ENCODE measurements around the gene PKD1. TPM values are rescaled to one million over a fixed set of nuclear protein-coding genes. Genes with fewer than 3 reads are reported as not detected.

Gene PKD1
- total RNA-seq, 4 donors from 2014 or later: 168 to 376 (median 339) TPM

DNA sequence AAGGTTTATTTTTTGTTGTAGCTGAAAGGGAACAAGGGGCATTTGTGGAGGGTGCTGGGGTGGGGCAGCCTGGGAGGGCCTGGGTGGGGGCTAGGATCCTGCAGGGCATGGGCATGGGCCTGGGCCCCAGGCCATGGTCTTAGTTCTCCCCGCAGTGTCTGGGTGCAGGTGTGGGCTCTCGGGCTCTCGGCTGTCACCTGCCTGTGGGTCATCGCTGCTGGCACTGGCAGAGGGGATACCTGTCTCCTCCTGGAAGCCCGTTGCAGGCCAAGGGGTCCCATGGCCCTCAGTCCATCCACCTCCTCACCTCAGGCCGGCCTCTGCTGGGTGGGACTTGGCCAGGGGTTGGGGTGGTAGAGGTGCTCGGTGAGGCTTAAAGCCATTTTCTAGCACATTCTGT lies 57.6 kb downstream of the PKD1 start:
- ATAC-seq (no peak), DNase-seq (no peak)
- Histone ChIP-seq H3K4me1 (no peaks in the 10 kb centered on the region), H3K27me3 (no peaks in the 10 kb centered on the region), H3K4me3 (no peak overlapping the region), H3K27ac (no peak overlapping the region), H3K36me3 (peaks cover 0 to 80% of the 10 kb centered on the region in 2 donors), H3K9me3 (no peaks in the 10 kb centered on the region)
- TF ChIP-seq, protein P1, sequence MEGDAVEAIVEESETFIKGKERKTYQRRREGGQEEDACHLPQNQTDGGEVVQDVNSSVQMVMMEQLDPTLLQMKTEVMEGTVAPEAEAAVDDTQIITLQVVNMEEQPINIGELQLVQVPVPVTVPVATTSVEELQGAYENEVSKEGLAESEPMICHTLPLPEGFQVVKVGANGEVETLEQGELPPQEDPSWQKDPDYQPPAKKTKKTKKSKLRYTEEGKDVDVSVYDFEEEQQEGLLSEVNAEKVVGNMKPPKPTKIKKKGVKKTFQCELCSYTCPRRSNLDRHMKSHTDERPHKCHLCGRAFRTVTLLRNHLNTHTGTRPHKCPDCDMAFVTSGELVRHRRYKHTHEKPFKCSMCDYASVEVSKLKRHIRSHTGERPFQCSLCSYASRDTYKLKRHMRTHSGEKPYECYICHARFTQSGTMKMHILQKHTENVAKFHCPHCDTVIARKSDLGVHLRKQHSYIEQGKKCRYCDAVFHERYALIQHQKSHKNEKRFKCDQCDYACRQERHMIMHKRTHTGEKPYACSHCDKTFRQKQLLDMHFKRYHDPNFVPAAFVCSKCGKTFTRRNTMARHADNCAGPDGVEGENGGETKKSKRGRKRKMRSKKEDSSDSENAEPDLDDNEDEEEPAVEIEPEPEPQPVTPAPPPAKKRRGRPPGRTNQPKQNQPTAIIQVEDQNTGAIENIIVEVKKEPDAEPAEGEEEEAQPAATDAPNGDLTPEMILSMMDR (IDR thresholded peaks at IDR 0.05 in 4 of 5, conservative IDR thresholded peaks at IDR 0.05 in 1 of 5): no peak
- TF ChIP-seq POLR2A (IDR thresholded peaks at IDR 0.05): no peak
- in situ Hi-C loops (cut with MboI; ENCODE audit: low sequenced_read_pairs in 4 of 4): no loop called here
- intact Hi-C loops (cut with DNase I; ENCODE audit: low total_unique reads): no loop called here

DNA sequence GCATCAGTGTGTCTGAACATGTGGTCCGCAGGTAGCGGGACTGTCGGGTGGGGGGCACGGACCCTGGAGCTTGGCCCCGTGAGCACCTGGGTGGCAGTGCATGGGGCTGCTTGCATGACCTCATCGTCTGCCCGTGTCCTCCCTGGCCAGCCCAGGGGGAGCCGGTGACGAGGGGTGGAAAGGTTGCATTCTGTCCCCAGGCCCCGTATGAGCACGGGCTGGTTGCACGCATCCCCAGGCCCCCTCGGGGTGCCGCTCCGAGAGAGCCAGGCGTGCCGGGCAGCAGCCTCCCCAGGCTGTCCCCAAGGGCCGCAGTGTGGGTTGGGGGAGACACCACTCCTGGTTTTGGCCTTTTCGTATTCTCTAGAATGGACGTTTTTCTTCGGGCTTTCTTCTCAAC lies 58.0 kb downstream of the PKD1 start:
- no peaks in the 10 kb centered on the region for H3K9me3 ChIP-seq
- H3K36me3 ChIP-seq: peaks cover 0 to 81% of the 10 kb centered on the region in 2 donors
- ATAC-seq: no peak
- in situ Hi-C loops (cut with MboI; ENCODE audit: low sequenced_read_pairs in 4 of 4) (no loop called here), intact Hi-C loops (cut with DNase I; ENCODE audit: low total_unique reads) (no loop called here)
- H3K27me3 ChIP-seq: no peaks in the 10 kb centered on the region
- H3K27ac ChIP-seq: no peak overlapping the region
- H3K4me3 ChIP-seq: no peak overlapping the region
- TF ChIP-seq, protein P1 (IDR thresholded peaks at IDR 0.05 in 4 of 5, conservative IDR thresholded peaks at IDR 0.05 in 1 of 5): no peak
- TF ChIP-seq POLR2A (IDR thresholded peaks at IDR 0.05): no peak
- no peaks in the 10 kb centered on the region for H3K4me1 ChIP-seq
- no peak for DNase-seq

DNA sequence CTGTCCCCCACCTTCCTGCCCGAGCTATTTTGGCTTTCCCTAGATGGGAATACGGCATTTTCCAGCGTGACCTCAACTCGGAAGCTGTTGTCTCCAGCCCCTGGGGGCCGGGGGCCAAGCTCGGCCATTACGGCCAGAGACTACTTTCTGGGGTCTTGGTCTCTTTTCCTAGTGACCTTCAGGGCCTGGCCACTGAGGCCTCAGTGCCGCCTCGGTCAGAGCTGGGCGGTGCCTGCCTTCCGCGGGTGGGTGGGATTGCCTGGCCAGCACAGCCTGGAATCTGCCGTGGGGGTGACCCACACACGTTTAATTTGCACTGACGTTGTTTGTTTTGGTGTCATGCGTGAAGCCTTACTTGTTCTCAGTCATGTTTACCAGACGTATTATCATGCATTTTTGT lies 58.7 kb downstream of the PKD1 start:
- TF ChIP-seq, protein P1 (IDR thresholded peaks at IDR 0.05 in 4 of 5, conservative IDR thresholded peaks at IDR 0.05 in 1 of 5): no peak
- TF ChIP-seq POLR2A (IDR thresholded peaks at IDR 0.05): no peak
- no peak for ATAC-seq
- Histone ChIP-seq H3K4me3 (no peak overlapping the region), H3K27me3 (no peaks in the 10 kb centered on the region), H3K9me3 (no peaks in the 10 kb centered on the region), H3K4me1 (no peaks in the 10 kb centered on the region), H3K27ac (no peak overlapping the region), H3K36me3 (peaks cover 0 to 81% of the 10 kb centered on the region in 2 donors)
- intact Hi-C loops (cut with DNase I; ENCODE audit: low total_unique reads): no loop called here
- in situ Hi-C loops (cut with MboI; ENCODE audit: low sequenced_read_pairs in 4 of 4): no loop called here
- no peak for DNase-seq

DNA sequence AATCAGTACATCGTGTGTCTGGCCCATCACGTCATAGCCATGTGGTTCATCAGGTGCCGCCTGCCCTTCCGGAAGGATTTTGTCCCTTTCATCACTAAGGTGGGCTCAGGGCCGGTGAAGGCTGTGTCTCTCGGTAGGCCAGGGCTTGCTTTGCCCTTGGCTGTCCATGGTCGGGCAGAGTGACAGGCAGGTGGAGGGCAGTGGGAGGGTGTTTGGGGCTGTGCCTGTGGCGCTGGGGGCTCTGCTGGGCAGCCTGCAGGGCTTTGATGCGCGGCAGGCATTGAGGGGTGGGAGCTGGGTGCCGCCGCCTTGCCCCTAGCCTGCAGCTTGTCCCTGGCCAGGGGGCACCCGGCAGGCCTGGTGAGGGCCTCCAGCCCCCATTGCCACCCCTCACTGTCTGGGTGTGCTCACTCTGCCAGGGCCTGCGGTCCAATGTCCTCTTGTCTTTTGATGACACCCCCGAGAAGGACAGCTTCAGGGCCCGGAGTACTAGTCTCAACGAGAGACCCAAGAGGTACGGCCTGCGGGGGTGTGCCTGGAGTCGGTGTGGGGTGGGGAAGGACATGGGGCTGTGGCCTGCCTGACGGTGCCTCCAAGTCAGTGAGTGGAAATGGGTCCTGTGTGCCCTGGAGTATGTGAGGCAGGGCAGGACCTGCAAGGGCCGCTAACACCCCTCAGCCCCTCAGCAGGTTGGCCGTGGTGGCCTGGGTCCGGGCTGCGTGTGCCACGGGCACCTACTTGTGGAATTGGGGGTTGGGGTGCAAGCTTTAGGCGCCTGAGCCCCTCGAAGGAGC lies 59.4 kb downstream of the PKD1 start:
- in situ Hi-C loops (cut with MboI; ENCODE audit: low sequenced_read_pairs in 4 of 4): no loop called here
- intact Hi-C loops (cut with DNase I; ENCODE audit: low total_unique reads): no loop called here
- Histone ChIP-seq H3K36me3 (peaks cover 0 to 83% of the 10 kb centered on the region in 2 donors), H3K4me1 (no peaks in the 10 kb centered on the region), H3K27me3 (no peaks in the 10 kb centered on the region), H3K27ac (no peak overlapping the region), H3K4me3 (no peak overlapping the region), H3K9me3 (no peaks in the 10 kb centered on the region)
- DNase-seq: no peak
- no peak for ATAC-seq
- no peak for TF ChIP-seq POLR2A (IDR thresholded peaks at IDR 0.05)
- TF ChIP-seq, protein P1 (IDR thresholded peaks at IDR 0.05 in 4 of 5, conservative IDR thresholded peaks at IDR 0.05 in 1 of 5): no peak
